ENCODE results near the gene HEXIM2.
A peak's percentile ranks its signal among the peaks of the same experiment; 100 is the strongest.

The HEXIM2 gene

DNA sequence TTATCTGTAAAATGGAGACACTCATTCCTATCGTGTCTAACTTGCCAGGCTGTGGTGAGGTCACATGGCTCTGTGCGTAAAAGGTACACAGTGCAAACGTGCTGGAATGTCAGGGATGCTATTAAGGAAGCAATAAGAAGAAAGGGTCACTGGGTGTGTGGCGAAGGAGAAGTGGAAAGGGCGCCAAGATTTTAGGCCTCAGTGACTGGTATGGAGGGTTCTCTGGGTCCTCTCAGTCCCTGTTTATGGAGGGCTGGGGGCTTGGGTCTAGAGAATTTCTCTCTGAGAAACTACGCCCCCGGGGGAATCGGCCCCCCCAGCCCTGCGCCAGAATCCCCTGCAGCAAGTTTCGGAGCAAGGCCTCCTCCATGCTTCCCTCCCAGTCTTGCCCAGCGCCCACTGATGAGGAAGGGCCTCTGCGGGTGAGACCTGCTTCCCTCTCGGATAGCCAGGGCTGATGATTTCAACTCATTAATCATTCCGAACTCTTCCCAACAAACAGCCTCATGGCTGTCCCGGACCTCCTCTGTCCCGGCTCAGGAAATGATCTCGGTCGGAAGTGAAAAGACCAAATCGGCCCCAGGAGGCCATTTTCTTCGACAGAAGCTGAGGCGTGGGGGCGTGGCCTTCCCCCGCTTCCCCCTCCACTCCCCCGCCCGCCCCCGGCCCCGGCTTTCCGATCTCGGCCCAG lies 14.6 kb upstream of the HEXIM2 start:
- peaks cover 60 to 68% of the 10 kb centered on the region in 2 experiments for H3K4me1 ChIP-seq (ENCODE audit: control insufficient read depth in 1 of 2, insufficient read depth in 1 of 2, low read depth in 1 of 2, low read length in 1 of 2)
- no peaks in the 10 kb centered on the region for H3K36me3 ChIP-seq
- H3K27me3 ChIP-seq: peaks cover 12% of the 10 kb centered on the region
- no peaks in the 10 kb centered on the region for H3K9me3 ChIP-seq
- H3K4me3 ChIP-seq (ENCODE audit: low read depth in 1 of 2, low read length in 1 of 2): peak overlapping the region; percentile 78 to 91
- TF ChIP-seq, protein P1, sequence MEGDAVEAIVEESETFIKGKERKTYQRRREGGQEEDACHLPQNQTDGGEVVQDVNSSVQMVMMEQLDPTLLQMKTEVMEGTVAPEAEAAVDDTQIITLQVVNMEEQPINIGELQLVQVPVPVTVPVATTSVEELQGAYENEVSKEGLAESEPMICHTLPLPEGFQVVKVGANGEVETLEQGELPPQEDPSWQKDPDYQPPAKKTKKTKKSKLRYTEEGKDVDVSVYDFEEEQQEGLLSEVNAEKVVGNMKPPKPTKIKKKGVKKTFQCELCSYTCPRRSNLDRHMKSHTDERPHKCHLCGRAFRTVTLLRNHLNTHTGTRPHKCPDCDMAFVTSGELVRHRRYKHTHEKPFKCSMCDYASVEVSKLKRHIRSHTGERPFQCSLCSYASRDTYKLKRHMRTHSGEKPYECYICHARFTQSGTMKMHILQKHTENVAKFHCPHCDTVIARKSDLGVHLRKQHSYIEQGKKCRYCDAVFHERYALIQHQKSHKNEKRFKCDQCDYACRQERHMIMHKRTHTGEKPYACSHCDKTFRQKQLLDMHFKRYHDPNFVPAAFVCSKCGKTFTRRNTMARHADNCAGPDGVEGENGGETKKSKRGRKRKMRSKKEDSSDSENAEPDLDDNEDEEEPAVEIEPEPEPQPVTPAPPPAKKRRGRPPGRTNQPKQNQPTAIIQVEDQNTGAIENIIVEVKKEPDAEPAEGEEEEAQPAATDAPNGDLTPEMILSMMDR (IDR thresholded peaks at IDR 0.05): no peak
- H3K27ac ChIP-seq: peak overlapping the region; percentile 96

DNA sequence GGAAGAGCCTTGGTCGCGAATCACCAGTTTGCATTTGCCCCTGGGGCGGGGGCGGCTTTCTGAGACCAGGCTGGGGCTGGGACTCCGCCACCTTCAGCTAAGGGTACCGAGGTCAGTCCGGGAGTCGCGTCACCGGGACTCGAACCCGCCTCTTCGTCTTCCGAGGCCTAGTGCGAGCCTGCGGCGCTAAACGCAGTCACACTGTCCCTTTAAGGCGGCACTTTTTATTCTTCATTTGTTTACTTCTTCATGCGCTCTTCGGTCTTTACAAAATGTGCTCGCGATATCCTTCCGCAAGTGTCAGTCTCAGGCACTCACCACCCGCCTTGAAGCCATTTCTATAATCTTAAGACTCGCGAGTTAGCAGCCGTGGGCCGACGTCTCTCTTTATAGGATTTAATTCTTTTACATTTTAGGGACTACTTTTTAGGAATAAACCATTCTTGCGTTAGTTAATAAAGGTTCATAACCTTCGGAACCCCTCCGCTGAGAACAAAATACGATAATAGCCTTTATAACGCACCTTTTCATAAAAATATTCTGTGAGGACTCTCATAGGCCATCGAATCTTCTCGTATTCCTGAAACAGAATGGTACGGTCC lies 14.0 kb upstream of the HEXIM2 start:
- H3K4me3 ChIP-seq (ENCODE audit: low read depth in 1 of 2, low read length in 1 of 2): peak overlapping the region; percentile 78 to 91
- TF ChIP-seq, protein P1 (IDR thresholded peaks at IDR 0.05): no peak
- H3K36me3 ChIP-seq: peaks cover 5% of the 10 kb centered on the region

DNA sequence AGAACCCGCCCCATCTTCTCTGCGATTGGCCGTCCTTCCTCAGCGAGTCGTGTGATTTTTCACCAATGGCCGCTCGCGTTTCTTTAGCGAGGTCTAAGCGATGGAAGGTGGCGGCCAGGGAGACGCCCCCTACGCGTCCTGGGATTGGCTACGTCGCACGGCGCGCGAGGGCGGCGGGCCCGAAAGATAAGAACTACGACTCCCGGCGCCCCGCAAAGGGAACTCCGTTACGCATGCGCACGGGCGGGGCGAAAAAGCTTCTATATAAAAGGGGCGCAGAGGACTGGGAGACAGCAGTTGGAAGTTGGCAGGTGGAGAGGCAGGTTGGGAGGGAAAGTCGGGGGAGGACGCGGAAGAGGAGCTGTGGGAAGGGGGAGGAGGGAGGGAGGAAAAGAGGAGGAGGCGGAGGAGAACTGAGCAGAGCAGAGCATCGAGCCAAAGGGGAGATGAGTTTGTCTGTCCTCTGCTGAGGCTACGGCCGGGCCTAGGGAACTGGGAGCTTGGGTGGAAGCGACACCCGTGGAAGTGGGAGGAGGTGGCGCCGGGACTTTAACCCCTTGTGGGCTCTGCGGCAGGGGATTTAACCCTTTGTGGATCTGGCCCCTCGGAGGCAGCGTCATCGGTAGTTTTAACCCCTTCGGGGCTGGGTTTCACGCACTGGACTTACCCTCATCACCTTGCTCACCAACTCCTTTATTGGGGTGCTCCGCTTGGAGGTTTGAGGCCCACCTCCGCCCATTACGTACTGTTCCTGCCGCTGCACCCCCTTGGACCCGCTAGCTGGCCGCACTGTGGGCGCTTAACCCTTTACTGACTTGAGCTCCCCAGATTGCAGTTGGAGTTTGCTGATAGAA lies 13.3 kb upstream of the HEXIM2 start, which contains the start of gene HEXIM1:
Gene HEXIM1 (plus strand): TSS at position 293 of the 854 bp plus-strand sequence. CDS start 716 bp downstream, outside the sequence.
- Histone ChIP-seq H3K4me3 (ENCODE audit: low read depth in 1 of 2, low read length in 1 of 2) (peak within 1 kb of the TSS; percentile 78 to 91), H3K36me3 (peaks cover 7% of the 10 kb centered on the region), H3K27me3 (peaks cover 12% of the 10 kb centered on the region), H3K4me1 (ENCODE audit: control insufficient read depth in 1 of 2, insufficient read depth in 1 of 2, low read depth in 1 of 2, low read length in 1 of 2) (peaks cover 61 to 68% of the 10 kb centered on the region in 2 experiments), H3K9me3 (no peaks in the 10 kb centered on the region), H3K27ac (peak within 1 kb of the TSS; percentile 96)
- TF ChIP-seq, protein P1 (IDR thresholded peaks at IDR 0.05): no peak

More for the DNA sequence above, 14.0 kb upstream of the HEXIM2 start:
- Histone ChIP-seq H3K27ac (peak overlapping the region; percentile 96), H3K4me1 (ENCODE audit: control insufficient read depth in 1 of 2, insufficient read depth in 1 of 2, low read depth in 1 of 2, low read length in 1 of 2) (peaks cover 61 to 68% of the 10 kb centered on the region in 2 experiments), H3K9me3 (no peaks in the 10 kb centered on the region), H3K27me3 (peaks cover 12% of the 10 kb centered on the region)

DNA sequence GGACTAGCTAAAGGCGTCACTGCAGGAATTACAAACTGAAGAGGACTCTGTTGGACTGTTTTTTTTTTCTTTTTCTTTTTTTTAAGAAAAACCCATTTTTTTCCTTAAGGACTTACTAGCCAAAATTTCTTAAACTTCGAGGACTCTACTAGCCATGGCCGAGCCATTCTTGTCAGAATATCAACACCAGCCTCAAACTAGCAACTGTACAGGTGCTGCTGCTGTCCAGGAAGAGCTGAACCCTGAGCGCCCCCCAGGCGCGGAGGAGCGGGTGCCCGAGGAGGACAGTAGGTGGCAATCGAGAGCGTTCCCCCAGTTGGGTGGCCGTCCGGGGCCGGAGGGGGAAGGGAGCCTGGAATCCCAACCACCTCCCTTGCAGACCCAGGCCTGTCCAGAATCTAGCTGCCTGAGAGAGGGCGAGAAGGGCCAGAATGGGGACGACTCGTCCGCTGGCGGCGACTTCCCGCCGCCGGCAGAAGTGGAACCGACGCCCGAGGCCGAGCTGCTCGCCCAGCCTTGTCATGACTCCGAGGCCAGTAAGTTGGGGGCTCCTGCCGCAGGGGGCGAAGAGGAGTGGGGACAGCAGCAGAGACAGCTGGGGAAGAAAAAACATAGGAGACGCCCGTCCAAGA lies 12.5 kb upstream of the HEXIM2 start:
- Histone ChIP-seq H3K27ac (peak overlapping the region; percentile 96), H3K27me3 (peaks cover 6% of the 10 kb centered on the region), H3K36me3 (peaks cover 7% of the 10 kb centered on the region), H3K4me3 (ENCODE audit: low read depth in 1 of 2, low read length in 1 of 2) (peak overlapping the region; percentile 78 to 91), H3K4me1 (ENCODE audit: control insufficient read depth in 1 of 2, insufficient read depth in 1 of 2, low read depth in 1 of 2, low read length in 1 of 2) (peaks cover 61 to 62% of the 10 kb centered on the region in 2 experiments), H3K9me3 (no peaks in the 10 kb centered on the region)
- TF ChIP-seq, protein P1 (IDR thresholded peaks at IDR 0.05): peak; percentile 53
